WTC11 (cell line): ENCODE measurements around the gene SH3BP5L. TPM values are rescaled to one million over a fixed set of nuclear protein-coding genes. Genes with fewer than 3 reads are reported as not detected.

Source experiments
- ATAC-seq: fragments of 200-7000 bp; cut with Tn5 transposase; 2 replicates; pipeline ENCODE4 v1.10.0; 2021; ENCODE audit warnings: mild to moderate bottlenecking, moderate library complexity
- CTCF ChIA-PET: fragments of 300-600 bp; sonication (Branson Sonifier 250); formaldehyde crosslinking; loops from one replicate; lab custom pipeline; 2021; ENCODE audit warnings: antibody characterized with exemption; lab: Charles Lee
- POLR2A ChIA-PET: fragments of 350-600 bp; sonication (Branson Sonifier 250); formaldehyde crosslinking; loops from one replicate; lab custom pipeline; 2021; ENCODE audit warnings: antibody characterized with exemption; lab: Charles Lee
- DNase-seq: peaks from one replicate; pipeline ENCODE4 v3.0.0; 2021; ENCODE audit warnings: low spot score
- H3K27ac Mint-ChIP-seq: 2 replicates; pipeline ENCODE4 v1.8.0; 2021; ENCODE audit warnings: mixed read lengths
- H3K27me3 Mint-ChIP-seq: 2 replicates; pipeline ENCODE4 v1.8.0; 2021; ENCODE audit warnings: low read depth, mild to moderate bottlenecking, moderate library complexity, mixed read lengths
- H3K36me3 Mint-ChIP-seq: 2 replicates; pipeline ENCODE4 v1.8.0; 2021; ENCODE audit warnings: mixed read lengths
- H3K4me1 Mint-ChIP-seq: 2 replicates; pipeline ENCODE4 v1.8.0; 2022; ENCODE audit warnings: mixed read lengths
- H3K4me3 Mint-ChIP-seq: 2 replicates; pipeline ENCODE4 v1.8.0; 2021; ENCODE audit warnings: mild to moderate bottlenecking, moderate library complexity, mixed read lengths
- H3K9me3 Mint-ChIP-seq: 2 replicates; pipeline ENCODE4 v1.8.0; 2021; ENCODE audit warnings: mixed read lengths
- ARID4B ChIP-seq: sonication (generic); formaldehyde crosslinking; IDR thresholded peaks from 2 replicates; pipeline ENCODE4 v1.8.0; 2023; ENCODE audit warnings: missing genetic modification reagents, mild to moderate bottlenecking, borderline replicate concordance
- CBFB ChIP-seq: sonication (generic); formaldehyde crosslinking; IDR thresholded peaks from 2 replicates; pipeline ENCODE4 v1.8.1; 2022; ENCODE audit warnings: mild to moderate bottlenecking, low read depth, missing genetic modification reagents
- CREM ChIP-seq: sonication (generic); formaldehyde crosslinking; IDR thresholded peaks from 2 replicates; pipeline ENCODE4 v1.8.1; 2022; ENCODE audit warnings: mild to moderate bottlenecking, missing genetic modification reagents, moderate library complexity
- ELF4 ChIP-seq: sonication (generic); formaldehyde crosslinking; IDR thresholded peaks from 2 replicates; pipeline ENCODE4 v1.8.1; 2022; ENCODE audit warnings: low read depth, mild to moderate bottlenecking, moderate library complexity, missing genetic modification reagents
- ESRRA ChIP-seq: sonication (generic); formaldehyde crosslinking; IDR thresholded peaks from 2 replicates; pipeline ENCODE4 v1.8.1; 2022; ENCODE audit warnings: mild to moderate bottlenecking, missing genetic modification reagents, borderline replicate concordance
- ETV6 ChIP-seq: sonication (generic); formaldehyde crosslinking; IDR thresholded peaks from 2 replicates; pipeline ENCODE4 v1.8.1; 2022; ENCODE audit warnings: mild to moderate bottlenecking, missing genetic modification reagents
- FOXJ3 ChIP-seq: sonication (generic); formaldehyde crosslinking; IDR thresholded peaks from 2 replicates; pipeline ENCODE4 v1.9.0; 2021; ENCODE audit warnings: missing genetic modification reagents, mild to moderate bottlenecking, borderline replicate concordance
- FOXP1 ChIP-seq: sonication (generic); formaldehyde crosslinking; IDR thresholded peaks from 2 replicates; pipeline ENCODE4 v1.8.0; 2022; ENCODE audit warnings: missing genetic modification reagents, mild to moderate bottlenecking, moderate library complexity, borderline replicate concordance
- IRF2 ChIP-seq: sonication (generic); formaldehyde crosslinking; IDR thresholded peaks from 2 replicates; pipeline ENCODE4 v1.8.0; 2022; ENCODE audit warnings: low read depth, missing genetic modification reagents, borderline replicate concordance
- JUN ChIP-seq: sonication (generic); formaldehyde crosslinking; IDR thresholded peaks from 2 replicates; pipeline ENCODE4 v1.8.0; 2023; ENCODE audit warnings: mild to moderate bottlenecking, missing genetic modification reagents
- NFE2L1 ChIP-seq: sonication (generic); formaldehyde crosslinking; IDR thresholded peaks from 2 replicates; pipeline ENCODE4 v1.8.1; 2023; ENCODE audit warnings: missing genetic modification reagents
- NFYB ChIP-seq: sonication (generic); formaldehyde crosslinking; conservative IDR thresholded peaks from 2 replicates; pipeline ENCODE4 v1.8.0; 2022; ENCODE audit warnings: low read depth, missing genetic modification reagents
- RELA ChIP-seq: sonication (generic); formaldehyde crosslinking; IDR thresholded peaks from 2 replicates; pipeline ENCODE4 v1.8.1; 2022; ENCODE audit warnings: missing genetic modification reagents, mild to moderate bottlenecking, borderline replicate concordance
- SMAD3 ChIP-seq: sonication (generic); formaldehyde crosslinking; IDR thresholded peaks from 2 replicates; pipeline ENCODE4 v1.8.0; 2022; ENCODE audit warnings: missing genetic modification reagents, mild to moderate bottlenecking, borderline replicate concordance
- ZNF232 ChIP-seq: sonication (generic); formaldehyde crosslinking; IDR thresholded peaks from 2 replicates; pipeline ENCODE4 v1.8.0; 2022; ENCODE audit warnings: mild to moderate bottlenecking, missing genetic modification reagents
- ZNF263 ChIP-seq: sonication (generic); formaldehyde crosslinking; IDR thresholded peaks from 2 replicates; pipeline ENCODE4 v1.8.1; 2022; ENCODE audit warnings: low read depth, mild to moderate bottlenecking, moderate library complexity, missing genetic modification reagents
- ZNF416 ChIP-seq: fragments of 250-450 bp; sonication (Bioruptor Pico); IDR thresholded peaks from 2 replicates; pipeline ENCODE4 v1.9.0; 2021; ENCODE audit warnings: mild to moderate bottlenecking, inconsistent platforms
- total RNA-seq: library from RNA; stranded (reverse); gene quantifications from 3 replicates; pipeline ENCODE4 v1.2.3, GENCODE V29; 2021
- TF ChIP-seq, protein P1 (sequence below): sonication (generic); formaldehyde crosslinking; conservative IDR thresholded peaks from 2 replicates; pipeline ENCODE4 v1.8.1; 2022; ENCODE audit warnings: mild to moderate bottlenecking, missing genetic modification reagents
- TF ChIP-seq, protein P2 (sequence below): sonication (generic); formaldehyde crosslinking; IDR thresholded peaks from 2 replicates; pipeline ENCODE4 v1.8.0; 2022; ENCODE audit warnings: mild to moderate bottlenecking, missing genetic modification reagents
- TF ChIP-seq, protein P3 (sequence below): sonication (generic); formaldehyde crosslinking; IDR thresholded peaks from 2 replicates; pipeline ENCODE4 v1.8.0; 2023; ENCODE audit warnings: missing genetic modification reagents

Gene SH3BP5L
- total RNA-seq, 1 experiment from 2014 or later, result 32.9 TPM

GRCh38 chr1:248840946-248841345 lies 15.2 kb upstream of the SH3BP5L start (continued):
- no peak for TF ChIP-seq RELA (CRISPR knock-in tag)

- Mint-ChIP-seq H3K27me3 (no peaks in the 10 kb centered on the region), H3K9me3 (no peaks in the 10 kb centered on the region), H3K4me3 (no peak overlapping the region), H3K4me1 (peaks cover 4% of the 10 kb centered on the region), H3K36me3 (no peaks in the 10 kb centered on the region), H3K27ac (peak overlapping the region; percentile 99)
- ChIA-PET POLR2A (interaction anchor here (1.5 to 3.4 kb wide), 4 partner anchors 14 to 67 kb away, joined by 6 to 35 read pairs (median 12); partner anchors contain the start of genes PGBD2, SH3BP5L and ZNF692), CTCF (interaction anchor here (1.7 to 3.5 kb wide), 3 partner anchors 13 to 27 kb away, joined by 7 to 53 read pairs (median 29); partner anchors contain the start of genes SH3BP5L and ZNF692)
- TF ChIP-seq, protein P1, sequence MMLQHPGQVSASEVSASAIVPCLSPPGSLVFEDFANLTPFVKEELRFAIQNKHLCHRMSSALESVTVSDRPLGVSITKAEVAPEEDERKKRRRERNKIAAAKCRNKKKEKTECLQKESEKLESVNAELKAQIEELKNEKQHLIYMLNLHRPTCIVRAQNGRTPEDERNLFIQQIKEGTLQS, result no peak
- TF ChIP-seq ELF4 (CRISPR knock-in tag) (no peak), CBFB (CRISPR knock-in tag) (no peak), IRF2 (CRISPR knock-in tag) (no peak), ESRRA (CRISPR knock-in tag) (no peak), ZNF416 (CRISPR knock-in tag) (no peak), ZNF263 (no peak), ARID4B (CRISPR knock-in tag) (no peak)
- ATAC-seq (0 out of 2 replicates have a peak, but pooled peaks have one; percentile 0), DNase-seq (no peak)
These were observed 13.4 kb upstream of the SH3BP5L start for GRCh38 chr1:248839168-248839555.

GRCh38 chr1:248838357-248839167 lies 12.8 kb upstream of the SH3BP5L start:
- Mint-ChIP-seq H3K27me3 (no peaks in the 10 kb centered on the region; the same call in 1 of the 2 replicates), H3K4me1 (peaks cover 4% of the 10 kb centered on the region), H3K27ac (peak overlapping the region; percentile 99), H3K36me3 (no peaks in the 10 kb centered on the region), H3K4me3 (no peak overlapping the region), H3K9me3 (no peaks in the 10 kb centered on the region)
- DNase-seq, result peak; percentile 94
- ChIA-PET POLR2A (interaction anchor here (0.6 to 3.4 kb wide), 9 partner anchors 11 to 69 kb away, joined by 4 to 35 read pairs (median 6); partner anchors contain the start of genes PGBD2, SH3BP5L and ZNF692), CTCF (interaction anchor here (0.7 to 3.5 kb wide), 9 partner anchors 12 to 68 kb away, joined by 3 to 53 read pairs (median 6); partner anchors contain the start of genes SH3BP5L and ZNF692)
- ATAC-seq, result peak; percentile 71
- TF ChIP-seq NFE2L1 (CRISPR knock-in tag) (0 out of 2 replicates have a peak, but pooled peaks have one; percentile 47), FOXP1 (CRISPR knock-in tag) (peak; percentile 53; the same call in 1 of the 2 replicates), ARID4B (CRISPR knock-in tag) (peak; percentile 40; the same call in 1 of the 2 replicates), ZNF232 (CRISPR knock-in tag) (no peak), JUN (CRISPR knock-in tag) (0 out of 2 replicates have a peak, but pooled peaks have one; percentile 12), FOXJ3 (CRISPR knock-in tag) (no peak), NFYB (CRISPR knock-in tag) (peak; percentile 59; the same call in 1 of the 2 replicates), ZNF263 (no peak), CREM (CRISPR knock-in tag) (peak; percentile 75; the same call in 1 of the 2 replicates), SMAD3 (CRISPR knock-in tag) (0 out of 2 replicates have a peak, but pooled peaks have one; percentile 7), ETV6 (CRISPR knock-in tag) (no peak)
- TF ChIP-seq, protein P2, sequence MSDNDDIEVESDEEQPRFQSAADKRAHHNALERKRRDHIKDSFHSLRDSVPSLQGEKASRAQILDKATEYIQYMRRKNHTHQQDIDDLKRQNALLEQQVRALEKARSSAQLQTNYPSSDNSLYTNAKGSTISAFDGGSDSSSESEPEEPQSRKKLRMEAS, result peak; percentile 65
- TF ChIP-seq, protein P3, sequence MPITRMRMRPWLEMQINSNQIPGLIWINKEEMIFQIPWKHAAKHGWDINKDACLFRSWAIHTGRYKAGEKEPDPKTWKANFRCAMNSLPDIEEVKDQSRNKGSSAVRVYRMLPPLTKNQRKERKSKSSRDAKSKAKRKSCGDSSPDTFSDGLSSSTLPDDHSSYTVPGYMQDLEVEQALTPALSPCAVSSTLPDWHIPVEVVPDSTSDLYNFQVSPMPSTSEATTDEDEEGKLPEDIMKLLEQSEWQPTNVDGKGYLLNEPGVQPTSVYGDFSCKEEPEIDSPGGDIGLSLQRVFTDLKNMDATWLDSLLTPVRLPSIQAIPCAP (CRISPR knock-in tag), result 0 out of 2 replicates have a peak, but pooled peaks have one; percentile 25
